ENCODE data around the gene CRADD.

Gene CRADD

GRCh38 chr12:93825931-93826555, 148.9 kb downstream of the CRADD start:
- DNase-seq (ENCODE audit: low read depth, low spot score): no peak
- no peak overlapping the region for H3K27ac ChIP-seq

GRCh38 chr12:93827179-93827578, 150.0 kb downstream of the CRADD start:
- no peak for DNase-seq (ENCODE audit: low read depth, low spot score)
- no peak overlapping the region for H3K27ac ChIP-seq

GRCh38 chr12:93827669-93828068, 150.5 kb downstream of the CRADD start:
- no peak for DNase-seq (ENCODE audit: low read depth, low spot score)
- H3K27ac ChIP-seq: no peak overlapping the region

DNA sequence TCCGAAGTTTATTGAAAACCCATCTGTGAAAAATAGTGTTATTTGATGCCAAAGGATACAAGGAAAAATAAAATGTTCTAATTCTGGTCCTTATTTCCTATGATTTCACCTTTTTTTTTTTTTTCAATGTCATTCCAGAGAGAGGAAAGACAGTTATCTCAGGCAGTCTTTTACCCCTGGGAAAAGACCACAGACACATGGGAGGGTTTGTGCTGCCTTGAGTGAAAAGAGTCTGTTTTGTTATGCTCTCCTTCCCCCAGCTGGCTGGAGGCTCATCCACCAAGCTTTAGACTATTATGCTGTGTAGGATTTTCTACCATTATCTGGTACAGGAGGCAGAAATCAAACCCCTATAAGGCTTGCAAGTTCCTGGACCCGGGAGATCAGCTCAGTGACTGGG, 151.8 kb downstream of the CRADD start:
- DNase-seq (ENCODE audit: low read depth, low spot score): no peak
- no peak overlapping the region for H3K27ac ChIP-seq

DNA sequence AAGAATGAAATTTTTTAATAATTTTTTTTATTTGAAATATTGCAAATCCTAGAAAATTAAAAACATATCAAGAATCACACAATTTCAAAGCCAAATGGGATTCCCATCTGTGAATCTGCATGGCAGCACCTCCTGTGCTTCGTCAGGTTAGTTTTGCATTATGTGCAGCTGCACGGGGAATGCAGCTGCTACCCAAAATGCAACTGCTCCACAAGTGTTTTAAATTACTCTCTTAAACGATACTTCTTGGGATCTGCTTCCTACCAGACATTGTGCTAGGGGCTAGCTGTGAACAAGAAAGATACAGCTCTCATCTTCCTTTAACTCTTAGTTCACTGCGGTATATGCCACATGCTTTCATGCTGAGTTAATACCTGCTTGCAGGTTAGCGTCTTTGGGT, 154.2 kb downstream of the CRADD start:
- no peak overlapping the region for H3K27ac ChIP-seq
- DNase-seq (ENCODE audit: low read depth, low spot score): no peak

GRCh38 chr12:93832131-93832530, 155.0 kb downstream of the CRADD start:
- no peak for DNase-seq (ENCODE audit: low read depth, low spot score)
- no peak overlapping the region for H3K27ac ChIP-seq

- DNase-seq (ENCODE audit: low read depth, low spot score): no peak
- H3K27ac ChIP-seq: no peak overlapping the region
Measured at GRCh38 chr12:93833946-93834345, 156.8 kb downstream of the CRADD start.

DNA sequence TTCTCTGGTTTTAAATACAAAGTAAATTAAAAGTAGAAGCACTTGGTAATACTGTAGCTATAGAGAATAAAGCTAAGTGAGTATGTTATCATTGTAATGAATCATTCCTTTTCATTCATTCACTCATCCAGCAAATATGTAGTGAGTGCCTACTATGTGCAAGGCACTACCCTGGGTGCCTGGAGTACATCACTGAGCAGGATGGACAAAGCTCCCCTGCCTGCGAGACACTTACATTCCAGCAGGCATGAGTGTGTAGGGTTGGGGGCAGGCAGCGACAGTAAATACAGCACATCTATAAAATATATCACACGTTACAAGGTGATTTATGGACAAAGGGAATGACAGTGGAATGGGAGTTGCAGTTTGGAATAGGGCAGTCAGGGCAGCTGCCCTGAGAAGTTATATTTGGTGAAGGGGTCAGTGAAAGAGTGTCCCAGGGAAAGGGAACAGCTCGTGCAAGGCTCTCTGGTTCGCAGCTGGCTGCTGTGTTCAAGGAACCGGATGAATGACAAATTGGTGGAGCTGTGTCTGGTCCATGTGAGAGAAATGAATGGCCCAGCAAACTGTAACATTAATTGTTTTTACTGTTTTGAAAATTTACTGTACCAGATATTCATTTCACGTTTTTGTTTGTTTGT, 159.6 kb downstream of the CRADD start:
- H3K27ac ChIP-seq: no peak overlapping the region
- no peak for DNase-seq (ENCODE audit: low read depth, low spot score)

GRCh38 chr12:93838193-93838592, 161.0 kb downstream of the CRADD start:
- no peak overlapping the region for H3K27ac ChIP-seq
- no peak for DNase-seq (ENCODE audit: low read depth, low spot score)

DNA sequence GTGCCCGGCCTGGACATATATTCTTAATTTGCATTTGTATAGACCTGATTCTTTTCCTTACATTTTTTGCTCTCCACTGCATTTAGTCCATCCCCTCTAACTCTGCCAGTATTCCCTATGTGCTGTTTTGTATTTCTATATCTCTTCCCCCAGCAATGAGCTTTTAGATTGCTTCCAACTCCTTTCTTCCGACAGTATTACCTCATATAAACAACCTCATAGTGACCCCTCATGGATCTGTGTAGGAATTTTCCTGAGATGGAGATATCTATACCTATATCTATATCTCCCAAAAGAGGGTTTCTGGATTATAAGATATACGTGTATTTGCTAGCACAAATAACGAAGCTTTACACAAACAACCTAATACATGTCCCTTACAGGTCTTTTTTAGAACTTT, 161.9 kb downstream of the CRADD start:
- H3K27ac ChIP-seq: no peak overlapping the region
- no peak for DNase-seq (ENCODE audit: low read depth, low spot score)

DNA sequence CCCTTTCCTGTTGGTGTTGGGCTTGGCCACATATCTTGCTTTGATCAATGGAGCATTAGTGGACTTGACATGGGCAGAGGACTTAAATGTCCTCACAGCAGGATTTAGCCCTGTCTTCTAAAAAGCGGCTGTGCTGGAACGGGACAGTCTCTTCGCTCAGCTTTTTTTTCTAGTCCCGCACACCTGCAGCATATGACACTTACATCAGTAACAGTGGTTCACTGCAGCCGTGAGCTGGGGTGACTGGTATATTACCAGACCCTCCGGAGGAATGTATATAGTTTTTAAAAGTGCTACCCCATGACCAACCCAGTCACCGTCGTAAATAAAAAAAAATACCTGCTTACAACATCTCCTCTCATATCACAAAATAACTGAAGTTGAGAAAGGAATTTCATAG, 164.5 kb downstream of the CRADD start:
- DNase-seq (ENCODE audit: low read depth, low spot score): no peak
- no peak overlapping the region for H3K27ac ChIP-seq

DNA sequence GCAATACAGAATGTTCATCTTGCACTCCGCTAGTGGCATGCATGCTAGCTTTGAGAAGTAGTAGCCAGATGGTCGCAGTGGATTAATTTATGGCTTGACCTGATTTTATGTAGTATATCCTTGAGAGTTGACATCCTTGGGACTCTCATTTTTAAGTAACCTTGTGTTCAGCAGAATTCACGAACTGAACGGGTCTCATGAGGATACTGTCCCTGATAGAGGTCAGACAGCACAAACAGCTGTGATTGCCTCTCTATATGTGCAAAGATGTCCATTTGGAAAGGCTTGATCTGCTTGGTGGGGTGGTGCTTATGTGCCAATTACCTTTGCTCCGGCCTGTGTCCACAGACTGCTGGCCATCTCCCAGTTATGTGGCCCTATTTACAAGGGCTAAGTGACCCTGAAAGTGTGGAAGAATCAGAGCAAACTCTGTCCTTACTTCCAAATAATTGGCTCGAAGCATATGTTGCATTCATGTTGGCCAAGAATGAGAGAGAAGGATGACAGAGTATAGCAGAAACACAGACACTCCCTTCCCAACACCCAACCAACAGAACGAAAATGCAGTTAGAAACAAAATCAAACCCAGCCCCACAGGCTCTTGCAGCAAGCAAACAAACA, 167.1 kb downstream of the CRADD start:
- DNase-seq (ENCODE audit: low read depth, low spot score): no peak
- no peak overlapping the region for H3K27ac ChIP-seq

GRCh38 chr12:93846936-93847516, 169.9 kb downstream of the CRADD start:
- no peak for DNase-seq (ENCODE audit: low read depth, low spot score)
- no peak overlapping the region for H3K27ac ChIP-seq

- no peak for DNase-seq (ENCODE audit: low read depth, low spot score)
Measured at GRCh38 chr12:93847517-93848474, 170.6 kb downstream of the CRADD start.

GRCh38 chr12:93848523-93849101, 171.4 kb downstream of the CRADD start:
- H3K27ac ChIP-seq: no peak overlapping the region
- no peak for DNase-seq (ENCODE audit: low read depth, low spot score)

More at GRCh38 chr12:93847517-93848474, 170.6 kb downstream of the CRADD start:
- H3K27ac ChIP-seq: no peak overlapping the region

- DNase-seq (ENCODE audit: low read depth, low spot score): no peak
- H3K27ac ChIP-seq: no peak overlapping the region
Measured at GRCh38 chr12:93849946-93850345, 172.8 kb downstream of the CRADD start.

DNA sequence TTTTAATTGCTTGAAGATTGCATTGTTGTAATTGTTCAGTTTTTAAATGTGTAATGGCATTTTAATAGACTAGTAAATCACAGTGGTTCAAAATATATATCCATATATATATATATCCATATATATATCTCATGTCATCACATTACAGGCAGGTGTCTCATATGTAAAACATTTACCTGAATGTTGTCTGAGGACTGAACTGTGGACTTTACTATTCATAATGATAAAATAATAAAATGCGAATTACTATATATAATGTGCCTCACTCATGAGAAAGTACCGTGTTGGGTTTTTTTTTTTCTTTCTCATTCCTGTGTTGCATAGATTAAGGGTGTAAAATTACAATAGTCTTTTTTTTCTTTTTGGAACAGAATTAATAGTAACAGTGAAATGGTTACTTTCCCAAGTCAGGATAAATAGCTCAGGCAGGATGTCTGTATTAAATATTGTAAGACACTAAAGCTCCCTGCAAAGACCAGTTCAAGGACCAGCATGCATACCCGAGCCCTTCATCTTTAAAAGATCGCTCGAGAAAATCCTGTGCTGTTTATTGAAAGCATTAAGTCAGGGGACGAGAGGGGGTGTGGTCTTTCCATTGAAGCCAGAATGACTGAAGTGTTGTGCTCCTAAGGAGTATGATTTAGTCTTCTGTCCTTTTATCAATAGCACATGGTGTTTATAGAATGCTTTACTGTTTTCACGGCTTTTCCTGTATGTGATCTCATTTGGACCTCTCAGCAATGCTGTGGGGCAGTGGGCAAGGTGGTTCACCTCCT, 173.5 kb downstream of the CRADD start:
- H3K27ac ChIP-seq: no peak overlapping the region
- no peak for DNase-seq (ENCODE audit: low read depth, low spot score)

GRCh38 chr12:93851257-93851671, 174.1 kb downstream of the CRADD start:
- no peak for DNase-seq (ENCODE audit: low read depth, low spot score)

GRCh38 chr12:93852173-93852591, 175.0 kb downstream of the CRADD start:
- H3K27ac ChIP-seq: no peak overlapping the region
- no peak for DNase-seq (ENCODE audit: low read depth, low spot score)

More at GRCh38 chr12:93851257-93851671, 174.1 kb downstream of the CRADD start:
- H3K27ac ChIP-seq: no peak overlapping the region
